ENCODE data around the gene RBFOX2. TPM values are rescaled to one million over a fixed set of nuclear protein-coding genes. Genes with fewer than 3 reads are reported as not detected.
A peak's percentile ranks its signal among the peaks of the same experiment; 100 is the strongest.

The RBFOX2 gene
- total RNA-seq, 2 experiments from 2014 or later = 54.3 to 78.7 TPM

DNA sequence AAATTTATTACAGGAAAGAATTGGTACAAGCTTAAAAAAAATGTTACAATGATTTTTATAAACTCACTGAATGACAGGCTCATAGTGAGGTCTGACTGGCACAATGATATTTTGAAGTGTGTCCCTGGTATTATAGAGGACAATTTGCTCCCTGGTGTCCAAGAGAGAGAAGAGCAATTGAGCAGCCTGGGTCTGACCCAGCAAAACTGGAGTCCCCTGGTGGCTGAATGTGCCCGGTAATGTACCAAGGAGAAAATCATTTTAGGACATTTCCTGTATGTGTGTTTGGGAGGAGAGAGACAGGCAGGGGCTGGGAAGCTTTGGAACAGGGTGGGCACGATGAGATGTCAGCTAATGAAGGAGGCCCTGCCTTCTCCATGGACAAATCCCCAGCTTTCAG is 185.7 kb downstream of the RBFOX2 start:
- Histone ChIP-seq H3K9me3 (ENCODE audit: low read length) (no peaks in the 10 kb centered on the region), H3K9me2 (ENCODE audit: insufficient read depth, low read length) (no peaks in the 10 kb centered on the region), H2AFZ (ENCODE audit: low read length) (no peak overlapping the region), H3K4me1 (ENCODE audit: insufficient read depth, low read length, poor library complexity, severe bottlenecking) (peaks cover 76% of the 10 kb centered on the region), H3K27ac (ENCODE audit: low read depth, low read length, poor library complexity, severe bottlenecking) (peak overlapping the region; percentile 46), H3K4me2 (ENCODE audit: low read length) (peak overlapping the region; percentile 91), H3K36me3 (ENCODE audit: insufficient read depth, low read length) (no peaks in the 10 kb centered on the region), H4K20me1 (ENCODE audit: insufficient read depth, low read length) (no peaks in the 10 kb centered on the region), H3K4me3 (ENCODE audit: low read depth, low read length, poor library complexity, severe bottlenecking) (no peak overlapping the region), H3K79me2 (ENCODE audit: insufficient read depth, low read depth, low read length) (peaks cover 49% of the 10 kb centered on the region; the same call in 1 of the 2 replicates)
- TF ChIP-seq CTCF (conservative IDR thresholded peaks at IDR 0.05; ENCODE audit: low read length) (peak; percentile 78), EZH2phosphoT487 (IDR thresholded peaks at IDR 0.05; ENCODE audit: borderline replicate concordance, low read depth, low read length) (no peak)
- peak; percentile 67 for DNase-seq (ENCODE audit: low spot score)
- ChIA-PET POLR2A (interaction anchor here (1.1 kb wide), 1 partner anchor 17 kb away, joined by 3 read pairs; no protein-coding TSS in a partner anchor), CTCF (ENCODE audit: unreplicated experiment) (no interaction called here)
- intact Hi-C loops (cut with micrococcal nuclease; ENCODE audit: unreplicated experiment) = loop anchor here (5.0 to 10.0 kb wide), 2 partner anchors 58 to 91 kb away; no protein-coding TSS in a partner anchor
- BruUV-seq (replicated peaks) = no TSS peak

DNA sequence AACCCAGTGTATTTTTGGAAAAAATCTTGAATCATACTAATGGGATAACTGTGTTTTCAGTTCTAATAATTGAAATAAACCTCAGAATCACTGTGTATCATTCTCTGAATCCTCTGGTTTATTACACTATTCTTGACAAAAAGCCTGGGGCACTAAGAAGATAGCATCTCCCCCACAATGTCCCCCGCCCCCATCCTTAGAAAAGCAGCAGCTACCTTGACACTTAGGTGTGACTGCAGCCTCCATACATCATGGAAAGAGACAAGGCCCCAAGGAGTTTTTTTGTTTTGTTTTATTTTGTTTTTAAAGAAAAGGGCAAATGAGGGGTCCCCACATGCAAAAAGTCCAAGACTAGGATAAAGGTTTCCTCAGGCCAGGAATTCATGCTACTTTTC is 186.1 kb downstream of the RBFOX2 start:
- H4K20me1 ChIP-seq (ENCODE audit: insufficient read depth, low read length) = no peaks in the 10 kb centered on the region
- POLR2A ChIA-PET = interaction anchor here (1.1 kb wide), 1 partner anchor 18 kb away, joined by 3 read pairs; no protein-coding TSS in a partner anchor
- H3K9me3 ChIP-seq (ENCODE audit: low read length) = no peaks in the 10 kb centered on the region
- no peak for DNase-seq (ENCODE audit: low spot score)
- H3K79me2 ChIP-seq (ENCODE audit: insufficient read depth, low read depth, low read length) = peaks cover 49% of the 10 kb centered on the region
- H2AFZ ChIP-seq (ENCODE audit: low read length) = no peak overlapping the region
- TF ChIP-seq CTCF (conservative IDR thresholded peaks at IDR 0.05; ENCODE audit: low read length) (no peak), EZH2phosphoT487 (IDR thresholded peaks at IDR 0.05; ENCODE audit: borderline replicate concordance, low read depth, low read length) (no peak)
- peak overlapping the region; percentile 91 for H3K4me2 ChIP-seq (ENCODE audit: low read length)
- no peak overlapping the region for H3K4me3 ChIP-seq (ENCODE audit: low read depth, low read length, poor library complexity, severe bottlenecking)
- H3K9me2 ChIP-seq (ENCODE audit: insufficient read depth, low read length) = no peaks in the 10 kb centered on the region
- H3K27ac ChIP-seq (ENCODE audit: low read depth, low read length, poor library complexity, severe bottlenecking) = peak overlapping the region; percentile 46
- CTCF ChIA-PET (ENCODE audit: unreplicated experiment) = no interaction called here
- no peaks in the 10 kb centered on the region for H3K36me3 ChIP-seq (ENCODE audit: insufficient read depth, low read length)
- no TSS peak for BruUV-seq (replicated peaks)
- H3K4me1 ChIP-seq (ENCODE audit: insufficient read depth, low read length, poor library complexity, severe bottlenecking) = peaks cover 72% of the 10 kb centered on the region
- intact Hi-C loops (cut with micrococcal nuclease; ENCODE audit: unreplicated experiment) = loop anchor here (5.0 to 10.0 kb wide), 2 partner anchors 58 to 90 kb away; no protein-coding TSS in a partner anchor

- ChIA-PET CTCF (ENCODE audit: unreplicated experiment) (no interaction called here), POLR2A (interaction anchor here (0.9 to 1.6 kb wide), 9 partner anchors 13 to 112 kb away, joined by 3 to 5 read pairs (median 3); no protein-coding TSS in a partner anchor)
- Histone ChIP-seq H3K27ac (ENCODE audit: low read depth, low read length, poor library complexity, severe bottlenecking) (peak overlapping the region; percentile 46), H3K9me2 (ENCODE audit: insufficient read depth, low read length) (no peaks in the 10 kb centered on the region), H3K36me3 (ENCODE audit: insufficient read depth, low read length) (no peaks in the 10 kb centered on the region), H3K79me2 (ENCODE audit: insufficient read depth, low read depth, low read length) (peaks cover 51% of the 10 kb centered on the region), H3K9me3 (ENCODE audit: low read length) (no peaks in the 10 kb centered on the region), H3K4me1 (ENCODE audit: insufficient read depth, low read length, poor library complexity, severe bottlenecking) (peaks cover 74% of the 10 kb centered on the region), H3K4me2 (ENCODE audit: low read length) (peak overlapping the region; percentile 91), H3K4me3 (ENCODE audit: low read depth, low read length, poor library complexity, severe bottlenecking) (no peak overlapping the region), H4K20me1 (ENCODE audit: insufficient read depth, low read length) (no peaks in the 10 kb centered on the region), H2AFZ (ENCODE audit: low read length) (no peak overlapping the region)
- intact Hi-C loops (cut with micrococcal nuclease; ENCODE audit: unreplicated experiment) = loop anchor here (5.0 to 10.0 kb wide), 2 partner anchors 57 to 90 kb away; no protein-coding TSS in a partner anchor
- TF ChIP-seq EZH2phosphoT487 (IDR thresholded peaks at IDR 0.05; ENCODE audit: borderline replicate concordance, low read depth, low read length) (no peak), CTCF (conservative IDR thresholded peaks at IDR 0.05; ENCODE audit: low read length) (no peak)
- no peak for DNase-seq (ENCODE audit: low spot score)
- BruUV-seq (replicated peaks) = no TSS peak
Observed at GRCh38 chr22:35841907-35842518, 186.6 kb downstream of the RBFOX2 start.

Measured in OCI-LY7 (cell line).